B cell (primary cell): Measurements from ENCODE around the gene CCNF.

Source experiments
- EZH2 ChIP-seq: IDR thresholded peaks from 2 replicates; pipeline ENCODE4 v1.6.1; 2012; ENCODE audit warnings: borderline replicate concordance, low read depth, mild to moderate bottlenecking, moderate library complexity, low read length; ENCODE audit not compliant: insufficient read depth, poor library complexity, severe bottlenecking
- TF ChIP-seq, protein P1 (sequence below): fragments of 200-600 bp; IDR thresholded peaks from one replicate; pipeline ENCODE4 v1.8.0; 2022; ENCODE audit warnings: antibody characterized with exemption, mild to moderate bottlenecking

DNA sequence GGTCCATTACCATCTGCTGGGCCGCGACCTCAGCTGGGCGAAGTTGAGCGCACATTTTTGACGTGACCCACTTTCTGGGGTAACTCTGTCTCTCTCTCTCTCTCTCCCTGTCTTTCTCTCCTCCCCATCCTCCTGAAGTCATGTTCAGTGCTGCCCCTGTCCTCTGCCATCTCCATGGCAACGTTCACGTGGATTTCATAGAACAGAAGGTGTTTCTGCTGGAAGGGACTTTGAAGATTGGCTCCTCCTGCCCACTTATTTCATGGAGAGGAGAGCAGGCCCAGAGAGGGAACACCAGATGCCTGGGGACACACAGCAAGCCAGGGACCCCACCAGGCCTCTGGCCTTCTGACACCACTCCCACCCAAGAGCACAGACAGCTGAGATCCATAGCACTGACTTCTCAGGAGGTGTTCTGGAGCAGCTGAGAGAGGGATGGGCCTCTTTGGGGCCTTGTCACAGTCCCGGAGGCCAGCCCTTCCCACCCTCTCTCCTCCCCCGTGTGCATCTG is 4.2 kb upstream of the CCNF start:
- TF ChIP-seq, protein P1, sequence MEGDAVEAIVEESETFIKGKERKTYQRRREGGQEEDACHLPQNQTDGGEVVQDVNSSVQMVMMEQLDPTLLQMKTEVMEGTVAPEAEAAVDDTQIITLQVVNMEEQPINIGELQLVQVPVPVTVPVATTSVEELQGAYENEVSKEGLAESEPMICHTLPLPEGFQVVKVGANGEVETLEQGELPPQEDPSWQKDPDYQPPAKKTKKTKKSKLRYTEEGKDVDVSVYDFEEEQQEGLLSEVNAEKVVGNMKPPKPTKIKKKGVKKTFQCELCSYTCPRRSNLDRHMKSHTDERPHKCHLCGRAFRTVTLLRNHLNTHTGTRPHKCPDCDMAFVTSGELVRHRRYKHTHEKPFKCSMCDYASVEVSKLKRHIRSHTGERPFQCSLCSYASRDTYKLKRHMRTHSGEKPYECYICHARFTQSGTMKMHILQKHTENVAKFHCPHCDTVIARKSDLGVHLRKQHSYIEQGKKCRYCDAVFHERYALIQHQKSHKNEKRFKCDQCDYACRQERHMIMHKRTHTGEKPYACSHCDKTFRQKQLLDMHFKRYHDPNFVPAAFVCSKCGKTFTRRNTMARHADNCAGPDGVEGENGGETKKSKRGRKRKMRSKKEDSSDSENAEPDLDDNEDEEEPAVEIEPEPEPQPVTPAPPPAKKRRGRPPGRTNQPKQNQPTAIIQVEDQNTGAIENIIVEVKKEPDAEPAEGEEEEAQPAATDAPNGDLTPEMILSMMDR = no peak
- no peak for TF ChIP-seq EZH2
